Mesothelial cell of epicardium (in vitro differentiated cells): ENCODE results near the gene ENPP1. TPM values are rescaled to one million over a fixed set of nuclear protein-coding genes. Genes with fewer than 3 reads are reported as not detected.

Experiments used
- DNase-seq, 2 experiments: peaks; one replicate each; pipeline ENCODE4 v3.0.0; 2021; ENCODE audit warnings: low spot score in 2 of 2; ENCODE audit not compliant: unreplicated experiment in 2 of 2
- H3K27ac Mint-ChIP-seq: 2 replicates; pipeline ENCODE4 v1.8.0; 2021; ENCODE audit warnings: mixed read lengths
- H3K27me3 Mint-ChIP-seq: 2 replicates; pipeline ENCODE4 v1.8.0; 2021; ENCODE audit warnings: low read depth, mixed read lengths
- H3K36me3 Mint-ChIP-seq: 2 replicates; pipeline ENCODE4 v1.8.0; 2021; ENCODE audit warnings: mixed read lengths
- H3K4me1 Mint-ChIP-seq: 2 replicates; pipeline ENCODE4 v1.8.0; 2021; ENCODE audit warnings: mixed read lengths
- H3K4me3 Mint-ChIP-seq: 2 replicates; pipeline ENCODE4 v1.8.0; 2021; ENCODE audit warnings: mild to moderate bottlenecking, moderate library complexity, mixed read lengths
- H3K9me3 Mint-ChIP-seq: 2 replicates; pipeline ENCODE4 v1.8.0; 2021; ENCODE audit warnings: mixed read lengths
- total RNA-seq: library from RNA; stranded (reverse); gene quantifications from 3 replicates; pipeline ENCODE4 v1.2.1, GENCODE V29; 2021
- TF ChIP-seq, protein P1 (sequence below): fragments of 200-600 bp; sonication (generic); IDR thresholded peaks from one replicate; pipeline ENCODE4 v1.5.0; 2021; ENCODE audit warnings: antibody characterized with exemption; ENCODE audit not compliant: unreplicated experiment

The ENPP1 gene
- total RNA-seq, 1 donor from 2014 or later = 6.8 TPM

DNA sequence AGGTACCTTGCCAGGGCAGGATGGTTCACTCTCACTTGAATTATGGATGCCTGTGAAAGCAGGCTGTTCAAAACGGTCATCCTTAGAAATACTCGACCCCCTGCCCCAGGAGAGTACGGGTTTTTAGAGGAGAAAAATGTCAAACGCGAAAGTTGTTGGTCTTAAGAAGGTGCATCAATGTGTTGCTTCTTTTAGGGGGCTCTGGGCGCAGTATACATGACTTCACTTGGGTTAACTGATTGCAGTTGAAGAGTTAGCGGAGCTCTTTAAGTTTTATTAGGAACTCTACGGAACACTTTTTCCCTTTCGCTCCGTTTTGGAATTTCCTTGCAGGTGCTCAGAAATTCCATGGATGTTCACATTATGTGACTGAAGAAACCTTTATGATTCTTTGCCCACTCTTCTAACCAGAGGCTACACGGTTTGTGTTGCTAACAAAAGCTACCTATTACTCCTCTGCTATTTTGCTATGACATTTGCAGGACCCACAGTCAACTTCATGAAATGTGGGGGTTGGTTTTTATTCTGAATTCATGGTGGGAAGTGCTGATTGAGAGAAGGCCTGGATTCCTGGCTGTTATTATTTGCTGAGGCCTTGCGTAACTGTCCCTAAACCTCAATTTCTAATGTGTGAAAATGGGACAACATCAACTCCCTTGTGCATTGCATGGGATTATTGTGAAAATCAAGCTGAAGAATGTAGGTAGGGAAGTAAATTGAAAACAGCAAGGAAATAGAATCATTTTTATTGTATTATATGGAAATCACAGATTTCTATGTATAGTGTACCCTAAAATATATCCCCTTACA lies 845 bp downstream of the ENPP1 start:
- TF ChIP-seq, protein P1, sequence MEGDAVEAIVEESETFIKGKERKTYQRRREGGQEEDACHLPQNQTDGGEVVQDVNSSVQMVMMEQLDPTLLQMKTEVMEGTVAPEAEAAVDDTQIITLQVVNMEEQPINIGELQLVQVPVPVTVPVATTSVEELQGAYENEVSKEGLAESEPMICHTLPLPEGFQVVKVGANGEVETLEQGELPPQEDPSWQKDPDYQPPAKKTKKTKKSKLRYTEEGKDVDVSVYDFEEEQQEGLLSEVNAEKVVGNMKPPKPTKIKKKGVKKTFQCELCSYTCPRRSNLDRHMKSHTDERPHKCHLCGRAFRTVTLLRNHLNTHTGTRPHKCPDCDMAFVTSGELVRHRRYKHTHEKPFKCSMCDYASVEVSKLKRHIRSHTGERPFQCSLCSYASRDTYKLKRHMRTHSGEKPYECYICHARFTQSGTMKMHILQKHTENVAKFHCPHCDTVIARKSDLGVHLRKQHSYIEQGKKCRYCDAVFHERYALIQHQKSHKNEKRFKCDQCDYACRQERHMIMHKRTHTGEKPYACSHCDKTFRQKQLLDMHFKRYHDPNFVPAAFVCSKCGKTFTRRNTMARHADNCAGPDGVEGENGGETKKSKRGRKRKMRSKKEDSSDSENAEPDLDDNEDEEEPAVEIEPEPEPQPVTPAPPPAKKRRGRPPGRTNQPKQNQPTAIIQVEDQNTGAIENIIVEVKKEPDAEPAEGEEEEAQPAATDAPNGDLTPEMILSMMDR = no peak
- Mint-ChIP-seq H3K27ac (no peak overlapping the region), H3K9me3 (no peaks in the 10 kb centered on the region), H3K27me3 (peaks cover 35% of the 10 kb centered on the region), H3K36me3 (no peaks in the 10 kb centered on the region), H3K4me1 (peaks cover 26% of the 10 kb centered on the region), H3K4me3 (peak overlapping the region; percentile 75)
- DNase-seq = no peak

DNA sequence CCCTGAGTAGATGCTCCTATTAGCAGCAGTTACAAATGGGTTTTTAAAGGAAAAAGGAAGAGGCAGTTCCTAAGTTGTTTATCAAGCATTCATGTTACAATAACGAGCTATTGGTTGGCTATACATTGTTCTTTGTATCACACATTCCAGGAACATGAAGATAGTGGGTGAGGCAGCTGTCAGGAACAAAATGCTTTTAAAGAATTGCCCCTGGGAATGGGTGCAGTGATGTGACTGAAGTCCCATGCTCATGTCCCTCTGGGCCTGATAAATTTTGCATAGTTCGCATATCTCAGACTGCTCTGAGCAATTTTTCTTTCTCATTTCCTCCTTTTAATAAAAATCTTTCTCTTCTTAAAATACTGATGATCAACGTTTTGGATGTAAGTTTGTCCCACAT lies 3.7 kb downstream of the ENPP1 start:
- TF ChIP-seq, protein P1 = no peak
- Mint-ChIP-seq H3K9me3 (peaks cover 3% of the 10 kb centered on the region), H3K27me3 (peaks cover 30% of the 10 kb centered on the region), H3K4me1 (peaks cover 27% of the 10 kb centered on the region), H3K27ac (no peak overlapping the region), H3K4me3 (no peak overlapping the region), H3K36me3 (no peaks in the 10 kb centered on the region)
- no peak for DNase-seq

DNA sequence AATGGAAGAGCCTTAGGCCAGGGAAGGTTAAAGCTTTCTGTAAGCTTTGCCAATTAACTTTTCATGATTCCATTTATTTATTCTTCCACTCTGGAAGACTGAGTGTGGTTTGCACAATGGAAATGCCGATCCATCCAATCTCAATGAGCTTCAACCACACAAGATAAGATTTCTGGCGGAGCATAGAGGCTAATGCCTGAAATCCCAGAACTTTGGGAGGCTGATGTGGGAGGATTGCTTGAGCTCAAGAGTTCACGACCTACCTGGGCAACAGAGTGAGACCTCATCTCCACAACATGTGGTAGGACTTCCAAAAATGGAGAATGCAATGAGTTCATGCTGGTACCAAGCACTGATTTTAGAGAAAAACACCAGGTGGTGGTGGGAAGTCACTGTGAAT lies 6.2 kb downstream of the ENPP1 start:
- Mint-ChIP-seq H3K27ac (no peak overlapping the region), H3K4me1 (peaks cover 22% of the 10 kb centered on the region), H3K4me3 (no peak overlapping the region), H3K27me3 (peaks cover 13% of the 10 kb centered on the region), H3K9me3 (peaks cover 3% of the 10 kb centered on the region), H3K36me3 (no peaks in the 10 kb centered on the region)
- no peak for DNase-seq
- TF ChIP-seq, protein P1 = no peak

DNA sequence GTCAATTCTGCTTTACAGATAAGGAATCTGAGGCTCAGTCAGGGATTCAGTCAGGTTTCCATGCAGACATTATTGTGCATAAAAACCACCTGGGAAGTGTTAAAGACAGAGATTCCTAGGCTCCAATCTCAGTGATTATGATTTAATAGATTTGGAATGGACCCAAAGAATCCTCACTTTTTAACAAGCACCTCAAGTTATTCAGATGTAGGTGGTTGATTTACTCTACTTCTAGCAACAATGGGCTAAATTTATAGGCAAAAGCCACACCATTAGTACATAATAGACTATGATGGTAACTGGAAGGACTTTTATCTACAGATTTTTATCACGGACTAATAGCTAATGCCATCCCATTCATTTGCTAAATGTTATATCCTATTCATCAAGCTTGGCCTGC lies 9.0 kb downstream of the ENPP1 start:
- H3K27me3 Mint-ChIP-seq = peaks cover 1% of the 10 kb centered on the region
- peak overlapping the region; percentile 43 for H3K27ac Mint-ChIP-seq
- TF ChIP-seq, protein P1 = no peak
- no peak overlapping the region for H3K4me3 Mint-ChIP-seq
- DNase-seq = no peak
- peaks cover 29% of the 10 kb centered on the region for H3K4me1 Mint-ChIP-seq
- H3K9me3 Mint-ChIP-seq = peaks cover 3% of the 10 kb centered on the region
- H3K36me3 Mint-ChIP-seq = no peaks in the 10 kb centered on the region

DNA sequence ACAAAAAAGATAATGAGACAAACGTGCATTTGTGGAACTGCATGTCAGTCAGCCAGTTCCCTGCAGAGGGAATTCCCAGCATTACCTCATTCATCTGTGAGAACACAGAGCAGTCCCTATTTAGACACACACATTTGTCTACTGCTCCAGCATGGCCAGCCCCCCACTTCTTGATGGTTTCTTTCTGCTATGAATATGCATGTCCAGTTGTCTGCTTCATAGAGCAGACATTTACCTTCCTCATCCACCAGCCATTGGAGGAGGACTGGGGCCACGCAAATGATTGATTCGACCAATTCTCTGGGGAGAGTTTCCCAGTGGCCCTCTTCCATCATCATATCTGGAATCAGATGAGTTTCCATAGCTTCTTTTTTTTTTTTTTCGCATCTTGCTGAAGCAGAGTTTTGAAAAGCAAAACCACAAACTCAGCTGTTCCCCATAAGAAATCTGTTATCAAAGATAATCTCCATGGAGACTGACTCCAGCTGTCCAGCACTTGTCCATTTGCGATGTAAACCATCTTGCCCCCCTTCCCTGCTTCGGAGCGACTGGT lies 11.8 kb downstream of the ENPP1 start:
- no peak for DNase-seq
- peaks cover 1% of the 10 kb centered on the region for H3K27me3 Mint-ChIP-seq
- H3K4me3 Mint-ChIP-seq = no peak overlapping the region
- H3K27ac Mint-ChIP-seq = peak overlapping the region; percentile 60
- H3K9me3 Mint-ChIP-seq = peaks cover 3% of the 10 kb centered on the region
- peaks cover 44% of the 10 kb centered on the region for H3K4me1 Mint-ChIP-seq
- no peaks in the 10 kb centered on the region for H3K36me3 Mint-ChIP-seq
- TF ChIP-seq, protein P1 = no peak
